HEK293 (cell line): Measurements from ENCODE around the gene RAI14.
A peak's percentile ranks its signal among the peaks of the same experiment; 100 is the strongest.

Experiments
- CTCF ChIA-PET: fragments of 350-600 bp; formaldehyde crosslinking; extraction: SDS; loops from one replicate; lab custom pipeline; 2021; ENCODE audit warnings: antibody characterized with exemption; lab: Yijun Ruan, JAX
- POLR2A ChIA-PET: fragments of 300-600 bp; formaldehyde crosslinking; extraction: SDS; loops from one replicate; lab custom pipeline; 2020; ENCODE audit warnings: antibody characterized with exemption, inconsistent platforms; lab: Yijun Ruan, JAX
- H3K27ac ChIP-seq: fragments of 200-500 bp; sonication (Bioruptor generic); 2 replicates; pipeline ENCODE4 v1.5.1; 2014; ENCODE audit warnings: low read depth, low read length, control low read depth, inconsistent platforms; ENCODE audit errors: extremely low read depth
- H3K36me3 ChIP-seq, 2 experiments: fragments of 200-500 bp in 1 of 2; sonication (Bioruptor generic) in 1 of 2; 1 replicate in 1 of 2; 2 replicates in 1 of 2; pipeline ENCODE4 v1.5.1; 2014 to 2017; ENCODE audit warnings: inconsistent platforms in 2 of 2, low read length in 2 of 2; ENCODE audit not compliant: control insufficient read depth in 2 of 2, insufficient read depth in 1 of 2
- H3K4me1 ChIP-seq: fragments of 200-500 bp; sonication (Bioruptor generic); 2 replicates; pipeline ENCODE4 v1.5.1; 2014; ENCODE audit warnings: mild to moderate bottlenecking, low read length, inconsistent platforms; ENCODE audit not compliant: control insufficient read depth, insufficient read depth
- H3K4me3 ChIP-seq: 2 replicates; pipeline ENCODE4 v1.5.1; 2011; ENCODE audit warnings: low read depth, mild to moderate bottlenecking, control low read depth, low read length, moderate library complexity
- H3K9me3 ChIP-seq: fragments of 200-500 bp; sonication (Bioruptor generic); 2 replicates; pipeline ENCODE4 v1.5.1; 2014; ENCODE audit warnings: low read depth, low read length, inconsistent platforms; ENCODE audit not compliant: control insufficient read depth, insufficient read depth
- BCL11A ChIP-seq: fragments of 450-650 bp; formaldehyde crosslinking; IDR thresholded peaks from 2 replicates; pipeline ENCODE4 v1.5.1; 2016; ENCODE audit warnings: low read depth, missing biosample characterization, missing genetic modification characterization
- GLI4 ChIP-seq: fragments of 450-650 bp; formaldehyde crosslinking; IDR thresholded peaks from 2 replicates; pipeline ENCODE4 v1.5.1; 2016; ENCODE audit warnings: missing biosample characterization, missing genetic modification characterization
- GLIS1 ChIP-seq: fragments of 450-650 bp; formaldehyde crosslinking; IDR thresholded peaks from 2 replicates; pipeline ENCODE4 v1.5.1; 2016; ENCODE audit warnings: missing biosample characterization, missing genetic modification characterization
- MZF1 ChIP-seq: fragments of 450-650 bp; formaldehyde crosslinking; IDR thresholded peaks from 2 replicates; pipeline ENCODE4 v1.5.1; 2017; ENCODE audit warnings: missing biosample characterization, missing genetic modification characterization, borderline replicate concordance
- PRDM1 ChIP-seq: fragments of 450-650 bp; formaldehyde crosslinking; IDR thresholded peaks from 2 replicates; pipeline ENCODE4; 2016; ENCODE audit warnings: missing biosample characterization, missing genetic modification characterization
- SCRT2 ChIP-seq: fragments of 450-650 bp; formaldehyde crosslinking; IDR thresholded peaks from 2 replicates; pipeline ENCODE4 v1.5.1; 2016; ENCODE audit warnings: missing biosample characterization, missing genetic modification characterization
- ZFHX2 ChIP-seq: fragments of 450-650 bp; formaldehyde crosslinking; conservative IDR thresholded peaks from 2 replicates; pipeline ENCODE4 v1.5.1; 2016; ENCODE audit warnings: missing biosample characterization, missing genetic modification characterization
- ZNF324 ChIP-seq: fragments of 450-650 bp; formaldehyde crosslinking; IDR thresholded peaks from 2 replicates; pipeline ENCODE4 v1.5.1; 2016; ENCODE audit warnings: missing biosample characterization, missing genetic modification characterization
- ZNF366 ChIP-seq: fragments of 450-650 bp; formaldehyde crosslinking; conservative IDR thresholded peaks from 2 replicates; pipeline ENCODE4 v1.5.1; 2016; ENCODE audit warnings: missing biosample characterization, missing genetic modification characterization
- ZNF404 ChIP-seq: fragments of 450-650 bp; formaldehyde crosslinking; IDR thresholded peaks from 2 replicates; pipeline ENCODE4 v1.5.1; 2017; ENCODE audit warnings: missing biosample characterization, missing genetic modification characterization
- ZNF416 ChIP-seq: fragments of 450-650 bp; formaldehyde crosslinking; IDR thresholded peaks from 2 replicates; pipeline ENCODE4 v1.5.1; 2016; ENCODE audit warnings: missing biosample characterization, missing genetic modification characterization
- ZNF423 ChIP-seq: fragments of 450-650 bp; formaldehyde crosslinking; IDR thresholded peaks from 2 replicates; pipeline ENCODE4 v1.5.1; 2016; ENCODE audit warnings: missing biosample characterization, missing genetic modification characterization
- ZNF600 ChIP-seq: fragments of 450-650 bp; formaldehyde crosslinking; IDR thresholded peaks from 2 replicates; pipeline ENCODE4 v1.5.1; 2016; ENCODE audit warnings: missing biosample characterization, missing genetic modification characterization
- ZNF610 ChIP-seq: fragments of 450-650 bp; formaldehyde crosslinking; IDR thresholded peaks from 2 replicates; pipeline ENCODE4 v1.5.1; 2016; ENCODE audit warnings: missing biosample characterization, missing genetic modification characterization, borderline replicate concordance
- TF ChIP-seq, protein P1 (sequence below): fragments of 450-650 bp; formaldehyde crosslinking; IDR thresholded peaks from 2 replicates; pipeline ENCODE4 v1.5.1; 2016; ENCODE audit warnings: missing biosample characterization, missing genetic modification characterization, borderline replicate concordance

Gene RAI14

GRCh38 chr5:34820593-34820992, 164.5 kb downstream of the RAI14 start:
- Histone ChIP-seq H3K27ac (no peak overlapping the region), H3K4me3 (no peak overlapping the region), H3K36me3 (peaks cover 48 to 56% of the 10 kb centered on the region in 2 experiments), H3K4me1 (no peaks in the 10 kb centered on the region), H3K9me3 (no peaks in the 10 kb centered on the region)
- TF ChIP-seq ZNF610 (tag by site-specific recombination), result no peak
- TF ChIP-seq ZFHX2, result no peak
- TF ChIP-seq BCL11A (tag by site-specific recombination), result no peak
- TF ChIP-seq, protein P1, sequence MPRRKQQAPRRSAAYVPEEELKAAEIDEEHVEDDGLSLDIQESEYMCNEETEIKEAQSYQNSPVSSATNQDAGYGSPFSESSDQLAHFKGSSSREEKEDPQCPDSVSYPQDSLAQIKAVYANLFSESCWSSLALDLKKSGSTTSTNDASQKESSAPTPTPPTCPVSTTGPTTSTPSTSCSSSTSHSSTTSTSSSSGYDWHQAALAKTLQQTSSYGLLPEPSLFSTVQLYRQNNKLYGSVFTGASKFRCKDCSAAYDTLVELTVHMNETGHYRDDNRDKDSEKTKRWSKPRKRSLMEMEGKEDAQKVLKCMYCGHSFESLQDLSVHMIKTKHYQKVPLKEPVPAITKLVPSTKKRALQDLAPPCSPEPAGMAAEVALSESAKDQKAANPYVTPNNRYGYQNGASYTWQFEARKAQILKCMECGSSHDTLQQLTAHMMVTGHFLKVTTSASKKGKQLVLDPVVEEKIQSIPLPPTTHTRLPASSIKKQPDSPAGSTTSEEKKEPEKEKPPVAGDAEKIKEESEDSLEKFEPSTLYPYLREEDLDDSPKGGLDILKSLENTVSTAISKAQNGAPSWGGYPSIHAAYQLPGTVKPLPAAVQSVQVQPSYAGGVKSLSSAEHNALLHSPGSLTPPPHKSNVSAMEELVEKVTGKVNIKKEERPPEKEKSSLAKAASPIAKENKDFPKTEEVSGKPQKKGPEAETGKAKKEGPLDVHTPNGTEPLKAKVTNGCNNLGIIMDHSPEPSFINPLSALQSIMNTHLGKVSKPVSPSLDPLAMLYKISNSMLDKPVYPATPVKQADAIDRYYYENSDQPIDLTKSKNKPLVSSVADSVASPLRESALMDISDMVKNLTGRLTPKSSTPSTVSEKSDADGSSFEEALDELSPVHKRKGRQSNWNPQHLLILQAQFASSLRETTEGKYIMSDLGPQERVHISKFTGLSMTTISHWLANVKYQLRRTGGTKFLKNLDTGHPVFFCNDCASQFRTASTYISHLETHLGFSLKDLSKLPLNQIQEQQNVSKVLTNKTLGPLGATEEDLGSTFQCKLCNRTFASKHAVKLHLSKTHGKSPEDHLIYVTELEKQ (tag by site-specific recombination), result no peak
- no peak for TF ChIP-seq ZNF423 (tag by site-specific recombination)
- TF ChIP-seq ZNF366 (tag by site-specific recombination), result no peak
- no peak for TF ChIP-seq GLI4
- TF ChIP-seq ZNF416 (tag by site-specific recombination), result no peak
- no peak for TF ChIP-seq GLIS1 (tag by site-specific recombination)
- TF ChIP-seq ZNF404, result no peak
- no peak for TF ChIP-seq ZNF600 (tag by site-specific recombination)
- no peak for TF ChIP-seq MZF1 (tag by site-specific recombination)
- ChIA-PET POLR2A (no interaction called here), CTCF (interaction anchor here (1.2 kb wide), 2 partner anchors 288 to 334 kb away, joined by 3 to 6 read pairs; no protein-coding TSS in a partner anchor)

DNA sequence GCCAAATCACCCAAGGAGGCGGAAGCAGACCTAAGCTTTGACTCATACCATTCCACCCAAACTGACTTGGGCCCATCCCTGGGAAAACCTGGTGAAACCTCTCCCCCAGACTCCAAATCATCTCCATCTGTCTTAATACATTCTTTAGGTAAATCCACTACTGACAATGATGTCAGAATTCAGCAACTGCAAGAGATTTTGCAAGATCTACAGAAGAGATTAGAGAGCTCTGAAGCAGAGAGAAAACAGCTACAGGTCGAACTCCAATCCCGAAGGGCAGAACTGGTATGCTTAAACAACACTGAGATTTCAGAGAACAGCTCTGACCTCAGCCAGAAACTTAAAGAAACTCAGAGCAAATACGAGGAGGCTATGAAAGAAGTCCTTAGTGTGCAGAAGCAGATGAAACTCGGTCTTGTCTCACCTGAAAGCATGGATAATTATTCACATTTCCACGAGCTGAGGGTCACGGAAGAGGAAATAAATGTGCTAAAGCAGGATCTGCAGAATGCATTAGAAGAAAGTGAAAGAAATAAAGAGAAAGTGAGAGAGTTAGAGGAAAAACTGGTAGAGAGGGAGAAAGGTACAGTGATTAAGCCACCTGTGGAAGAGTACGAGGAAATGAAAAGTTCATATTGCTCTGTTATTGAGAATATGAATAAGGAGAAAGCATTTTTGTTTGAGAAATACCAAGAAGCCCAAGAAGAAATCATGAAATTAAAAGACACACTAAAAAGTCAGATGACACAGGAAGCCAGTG, 167.0 kb downstream of the RAI14 start:
- POLR2A ChIA-PET, result no interaction called here
- TF ChIP-seq SCRT2 (tag by site-specific recombination) (no peak), PRDM1 (tag by site-specific recombination) (peak; percentile 97)
- Histone ChIP-seq H3K27ac (no peak overlapping the region), H3K36me3 (peaks cover 70 to 72% of the 10 kb centered on the region in 2 experiments), H3K4me1 (no peaks in the 10 kb centered on the region), H3K9me3 (no peaks in the 10 kb centered on the region), H3K4me3 (no peak overlapping the region)
- CTCF ChIA-PET, result interaction anchor here (0.6 to 1.2 kb wide), 4 partner anchors 14 to 1170 kb away, joined by 3 to 5 read pairs (median 3); no protein-coding TSS in a partner anchor

GRCh38 chr5:34826347-34826746, 170.2 kb downstream of the RAI14 start:
- Histone ChIP-seq H3K4me3 (no peak overlapping the region), H3K27ac (no peak overlapping the region), H3K36me3 (peaks cover 75 to 77% of the 10 kb centered on the region in 2 experiments)
- CTCF ChIA-PET, result interaction anchor here (0.7 to 1.4 kb wide), 3 partner anchors 30 to 72 kb away, joined by 3 to 6 read pairs (median 3); no protein-coding TSS in a partner anchor
- TF ChIP-seq ZNF324 (tag by site-specific recombination), result no peak
- TF ChIP-seq, all 188 proteins: peak for 0
- POLR2A ChIA-PET, result interaction anchor here (1.4 kb wide), 1 partner anchor 12 kb away, joined by 4 read pairs; the partner anchor contains the start of gene TTC23L
- no peaks in the 10 kb centered on the region for H3K4me1 ChIP-seq
- H3K9me3 ChIP-seq, result no peaks in the 10 kb centered on the region
